SU-DHL-6 (cell line): Measurements from ENCODE around the gene MAP3K10.

Experiments
- H2AFZ ChIP-seq: fragments of 200-600 bp; sonication (generic); 2 replicates; pipeline ENCODE4 v1.6.1; 2014; ENCODE audit warnings: low read depth, mild to moderate bottlenecking, moderate library complexity, mixed read lengths, antibody characterized with exemption, low read length; ENCODE audit not compliant: severe bottlenecking
- H3F3A ChIP-seq: fragments of 200-600 bp; shearing (Covaris generic); 2 replicates; pipeline ENCODE4 v1.6.0; 2016; ENCODE audit warnings: antibody characterized with exemption, mild to moderate bottlenecking; ENCODE audit not compliant: insufficient read depth
- H3K27ac ChIP-seq: fragments of 200-600 bp; sonication (generic); 2 replicates; pipeline ENCODE4 v1.5.1; 2016; ENCODE audit warnings: low read depth, mild to moderate bottlenecking, low read length, moderate library complexity, mixed read lengths
- H3K27me3 ChIP-seq: fragments of 200-600 bp; sonication (generic), shearing (Covaris generic); 2 replicates; pipeline ENCODE4 v1.6.0; 2014; ENCODE audit warnings: mild to moderate bottlenecking, low read length
- H3K36me3 ChIP-seq: fragments of 200-600 bp; sonication (generic); 2 replicates; pipeline ENCODE4 v1.6.1; 2014; ENCODE audit warnings: mild to moderate bottlenecking, low read length, mixed read lengths
- H3K4me2 ChIP-seq: fragments of 300-600, 200-600 bp; shearing (Covaris generic), sonication (generic); 2 replicates; pipeline ENCODE4 v1.6.0; 2014; ENCODE audit warnings: low read length, low read depth, mild to moderate bottlenecking; ENCODE audit not compliant: poor library complexity, severe bottlenecking
- H3K4me3 ChIP-seq: fragments of 200-600 bp; sonication (generic); 2 replicates; pipeline ENCODE4 v1.5.1; 2014; ENCODE audit warnings: antibody characterized with exemption, low read length, mild to moderate bottlenecking, mixed read lengths; ENCODE audit not compliant: insufficient read depth, poor library complexity, severe bottlenecking
- H3K79me2 ChIP-seq: fragments of 200-600 bp; sonication (generic); 2 replicates; pipeline ENCODE4 v1.6.1; 2014; ENCODE audit warnings: mild to moderate bottlenecking, low read length, moderate library complexity; ENCODE audit not compliant: insufficient read depth
- H3K9ac ChIP-seq: fragments of 200-600 bp; sonication (generic); 2 replicates; pipeline ENCODE4 v1.7.0; 2014; ENCODE audit warnings: mild to moderate bottlenecking, low read length
- H3K9me2 ChIP-seq: fragments of 200-600 bp; sonication (generic); replicated peaks from 2 replicates; pipeline ENCODE4 v1.6.1; 2014; ENCODE audit warnings: low read length; ENCODE audit not compliant: insufficient read depth
- H3K9me3 ChIP-seq: fragments of 200-600 bp; sonication (generic); 2 replicates; pipeline ENCODE4 v1.6.1; 2014; ENCODE audit warnings: low read length, mixed read lengths; ENCODE audit not compliant: insufficient read depth
- H4K20me1 ChIP-seq: fragments of 200-600 bp; sonication (generic); 2 replicates; pipeline ENCODE4 v1.6.1; 2014; ENCODE audit warnings: low read depth, mild to moderate bottlenecking, antibody characterized with exemption, low read length, moderate library complexity, mixed read lengths
- CTCF ChIP-seq: fragments of 200-600 bp; sonication (generic); IDR thresholded peaks from one replicate; pipeline ENCODE4 v1.5.1; 2017; ENCODE audit warnings: antibody characterized with exemption, mild to moderate bottlenecking, low read length, moderate library complexity; ENCODE audit not compliant: insufficient read depth, poor library complexity, severe bottlenecking
- EZH2phosphoT487 ChIP-seq: fragments of 200-600 bp; sonication (generic), shearing (Covaris generic); conservative IDR thresholded peaks from 2 replicates; pipeline ENCODE4 v1.6.1; 2018; ENCODE audit warnings: mild to moderate bottlenecking, antibody characterized with exemption, low read length, moderate library complexity, mixed read lengths

Gene MAP3K10

GRCh38 chr19:40240332-40240731 lies 49.1 kb downstream of the MAP3K10 start:
- H3F3A ChIP-seq, result no peaks in the 10 kb centered on the region
- H3K9me3 ChIP-seq, result no peaks in the 10 kb centered on the region
- H3K36me3 ChIP-seq, result no peaks in the 10 kb centered on the region
- H2AFZ ChIP-seq, result no peak overlapping the region
- H3K27ac ChIP-seq, result no peak overlapping the region
- H3K4me2 ChIP-seq, result no peak overlapping the region
- H3K4me3 ChIP-seq, result no peak overlapping the region
- H3K9ac ChIP-seq, result no peak overlapping the region
- no peak for TF ChIP-seq CTCF
- no peak for TF ChIP-seq EZH2phosphoT487
- peaks cover 4% of the 10 kb centered on the region; the same call in 1 of the 2 replicates for H3K79me2 ChIP-seq
- no peaks in the 10 kb centered on the region for H3K27me3 ChIP-seq
- no peaks in the 10 kb centered on the region for H4K20me1 ChIP-seq
- H3K9me2 ChIP-seq, result no peaks in the 10 kb centered on the region

- Histone ChIP-seq H3K79me2 (peaks cover 4% of the 10 kb centered on the region; the same call in 1 of the 2 replicates), H3K9me2 (no peaks in the 10 kb centered on the region), H3K4me3 (no peak overlapping the region), H3K9me3 (no peaks in the 10 kb centered on the region), H3K4me2 (no peak overlapping the region), H3K36me3 (no peaks in the 10 kb centered on the region), H4K20me1 (no peaks in the 10 kb centered on the region), H2AFZ (no peak overlapping the region), H3F3A (no peaks in the 10 kb centered on the region), H3K9ac (no peak overlapping the region), H3K27ac (no peak overlapping the region), H3K27me3 (no peaks in the 10 kb centered on the region)
- no peak for TF ChIP-seq CTCF
These were observed 50.0 kb downstream of the MAP3K10 start for GRCh38 chr19:40241125-40241808.

GRCh38 chr19:40241809-40242384 lies 50.7 kb downstream of the MAP3K10 start:
- Histone ChIP-seq H3F3A (no peaks in the 10 kb centered on the region), H3K36me3 (no peaks in the 10 kb centered on the region), H3K4me2 (no peak overlapping the region), H4K20me1 (no peaks in the 10 kb centered on the region), H3K9me2 (no peaks in the 10 kb centered on the region), H3K9me3 (no peaks in the 10 kb centered on the region), H3K79me2 (peaks cover 4% of the 10 kb centered on the region; the same call in 1 of the 2 replicates), H3K9ac (no peak overlapping the region), H3K27ac (no peak overlapping the region), H3K4me3 (no peak overlapping the region), H2AFZ (no peak overlapping the region), H3K27me3 (no peaks in the 10 kb centered on the region)
- no peak for TF ChIP-seq EZH2phosphoT487
- no peak for TF ChIP-seq CTCF
